H1 (cell line): ENCODE measurements around the gene SNX25. TPM values are rescaled to one million over a fixed set of nuclear protein-coding genes. Genes with fewer than 3 reads are reported as not detected.

Experiments used
- CTCF ChIA-PET: fragments of 300-600 bp; sonication (Branson Sonifier 250); formaldehyde crosslinking; loops from one replicate; lab custom pipeline; 2021; ENCODE audit not compliant: partially characterized antibody; lab: Charles Lee
- POLR2A ChIA-PET: fragments of 300-600 bp; sonication (Branson Sonifier 250); formaldehyde crosslinking; loops from one replicate; lab custom pipeline; 2021; ENCODE audit warnings: inconsistent platforms; ENCODE audit not compliant: partially characterized antibody; lab: Charles Lee
- DNase-seq, 2 experiments: peaks; one replicate each; pipeline versions ENCODE4 v3.0.0 to v3.0.0-alpha.2; 2010 to 2022; ENCODE audit warnings: low spot score in 2 of 2, low read depth in 1 of 2, mixed read lengths in 1 of 2
- FAIRE-seq: peaks from 2 replicates; lab custom pipeline; 2011; peaks lifted over from hg19 to GRCh38; lab: Jason Lieb, UNC
- H2AFZ ChIP-seq: 2 replicates; pipeline ENCODE4 v1.8.1; 2012; ENCODE audit warnings: low read length, inconsistent platforms
- H2AK5ac ChIP-seq: 2 replicates; pipeline ENCODE4 v1.6.1; 2013; ENCODE audit warnings: low read depth, low read length
- H2BK120ac ChIP-seq: replicated peaks from 2 replicates; pipeline ENCODE3; 2013; ENCODE audit warnings: low read depth, low read length, inconsistent platforms
- H2BK12ac ChIP-seq: 2 replicates; pipeline ENCODE4 v1.6.1; 2013; ENCODE audit warnings: low read depth, low read length
- H2BK15ac ChIP-seq: 2 replicates; pipeline ENCODE4 v1.6.1; 2013; ENCODE audit warnings: low read length
- H2BK20ac ChIP-seq: 2 replicates; pipeline ENCODE4 v1.6.1; 2013; ENCODE audit warnings: low read length
- H2BK5ac ChIP-seq: 2 replicates; pipeline ENCODE4 v1.6.1; 2013; ENCODE audit warnings: low read depth, low read length
- H3K14ac ChIP-seq: 2 replicates; pipeline ENCODE4 v1.6.1; 2013; ENCODE audit warnings: inconsistent platforms; ENCODE audit not compliant: insufficient read length
- H3K18ac ChIP-seq: 2 replicates; pipeline ENCODE4 v1.6.1; 2013; ENCODE audit warnings: low read length; ENCODE audit errors: extremely low read depth
- H3K23ac ChIP-seq: 2 replicates; pipeline ENCODE4 v1.6.1; 2013; ENCODE audit warnings: inconsistent platforms; ENCODE audit not compliant: insufficient read length
- H3K23me2 ChIP-seq: 2 replicates; pipeline ENCODE4 v1.6.1; 2013; ENCODE audit warnings: low read depth, low read length
- H3K27ac ChIP-seq: 2 replicates; pipeline ENCODE4 v1.6.1; 2011; ENCODE audit warnings: low read depth, low read length, inconsistent platforms
- H3K27me3 ChIP-seq, 4 experiments: replicated peaks in 1 of 4; 1 replicate in 1 of 4; 2 replicates in 3 of 4; pipeline versions ENCODE4 v1.6.1 to v1.8.1; 2011 to 2013; ENCODE audit warnings: low read length in 3 of 4, mild to moderate bottlenecking in 3 of 4, inconsistent platforms in 2 of 4, mixed read lengths in 2 of 4, moderate library complexity in 1 of 4; ENCODE audit not compliant: control insufficient read depth in 3 of 4, insufficient read depth in 3 of 4; ENCODE audit errors: extremely low read depth in 1 of 4
- H3K36me3 ChIP-seq, 4 experiments: 2 replicates each; pipeline versions ENCODE4 v1.6.1 to v1.8.1; 2011 to 2013; ENCODE audit warnings: mild to moderate bottlenecking in 4 of 4, low read length in 3 of 4, moderate library complexity in 2 of 4, control low read depth in 1 of 4, inconsistent platforms in 1 of 4; ENCODE audit not compliant: insufficient read depth in 4 of 4, control insufficient read depth in 2 of 4
- H3K4ac ChIP-seq: replicated peaks from 2 replicates; pipeline ENCODE3; 2013; ENCODE audit warnings: low read length, low read depth, mixed read lengths, inconsistent platforms; ENCODE audit not compliant: insufficient read length
- H3K4me1 ChIP-seq, 4 experiments: replicated peaks in 1 of 4; 1 replicate in 1 of 4; 2 replicates in 3 of 4; pipeline versions ENCODE4 v1.6.1 to v1.8.1; 2011 to 2013; ENCODE audit warnings: low read length in 3 of 4, inconsistent platforms in 2 of 4, mixed read lengths in 1 of 4; ENCODE audit not compliant: insufficient read depth in 4 of 4, control insufficient read depth in 3 of 4
- H3K4me2 ChIP-seq, 2 experiments: 2 replicates each; pipeline versions ENCODE4 v1.6.1 to v1.8.1; 2011 to 2013; ENCODE audit warnings: low read depth in 2 of 2, low read length in 2 of 2, control low read depth in 1 of 2, inconsistent platforms in 1 of 2, mild to moderate bottlenecking in 1 of 2; ENCODE audit not compliant: insufficient read depth in 1 of 2
- H3K4me3 ChIP-seq, 4 experiments: fragments of 200-600, 300-600 bp in 1 of 4; sonication (generic), shearing (Covaris generic), sonication (Bioruptor Twin) in 1 of 4; 2 replicates each; pipeline versions ENCODE4 v1.5.1 to v1.8.1; 2011 to 2016; ENCODE audit warnings: low read length in 4 of 4, low read depth in 3 of 4, control low read depth in 2 of 4, inconsistent platforms in 2 of 4, mild to moderate bottlenecking in 2 of 4, mixed read lengths in 1 of 4, moderate library complexity in 1 of 4; ENCODE audit not compliant: insufficient read depth in 2 of 4; ENCODE audit errors: extremely low read depth in 1 of 4
- H3K56ac ChIP-seq: replicated peaks from 2 replicates; pipeline ENCODE3; 2013; ENCODE audit warnings: low read depth, mild to moderate bottlenecking, mixed read lengths, low read length, inconsistent platforms; ENCODE audit not compliant: insufficient read length
- H3K79me1 ChIP-seq: 2 replicates; pipeline ENCODE4 v1.6.1; 2013; ENCODE audit warnings: low read depth, low read length, control low read depth
- H3K79me2 ChIP-seq, 2 experiments: 2 replicates each; pipeline versions ENCODE4 v1.6.1 to v1.8.1; 2012 to 2013; ENCODE audit warnings: low read length in 2 of 2, mild to moderate bottlenecking in 2 of 2, inconsistent platforms in 1 of 2; ENCODE audit not compliant: insufficient read depth in 2 of 2, control insufficient read depth in 1 of 2
- H3K9ac ChIP-seq, 4 experiments: replicated peaks in 1 of 4; 1 replicate in 1 of 4; 2 replicates in 3 of 4; pipeline versions ENCODE4 v1.6.1 to v1.8.1; 2011 to 2013; ENCODE audit warnings: low read depth in 3 of 4, low read length in 3 of 4, control low read depth in 2 of 4, mild to moderate bottlenecking in 2 of 4, moderate library complexity in 2 of 4, inconsistent platforms in 1 of 4; ENCODE audit errors: extremely low read depth in 1 of 4
- H3K9me3 ChIP-seq, 2 experiments: 2 replicates each; pipeline versions ENCODE4 v1.6.1 to v1.8.1; 2012 to 2013; ENCODE audit warnings: mild to moderate bottlenecking in 2 of 2, moderate library complexity in 2 of 2, control low read depth in 1 of 2, inconsistent platforms in 1 of 2, low read depth in 1 of 2, low read length in 1 of 2, mixed read lengths in 1 of 2; ENCODE audit not compliant: insufficient read depth in 2 of 2
- H4K20me1 ChIP-seq, 2 experiments: replicated peaks in 1 of 2; 2 replicates each; pipeline versions ENCODE3 to v1.8.1; 2011 to 2013; ENCODE audit warnings: inconsistent platforms in 2 of 2, low read length in 2 of 2, mild to moderate bottlenecking in 1 of 2; ENCODE audit not compliant: insufficient read depth in 2 of 2, control insufficient read depth in 1 of 2
- H4K5ac ChIP-seq: 2 replicates; pipeline ENCODE4 v1.6.1; 2013; ENCODE audit warnings: low read length, low read depth, mixed read lengths, inconsistent platforms; ENCODE audit not compliant: insufficient read length
- H4K8ac ChIP-seq: 2 replicates; pipeline ENCODE4 v1.8.0; 2013; ENCODE audit warnings: mild to moderate bottlenecking, moderate library complexity, low read length, inconsistent platforms; ENCODE audit not compliant: insufficient read depth; ENCODE audit errors: extremely low read depth
- H4K91ac ChIP-seq: replicated peaks from 2 replicates; pipeline ENCODE3; 2013; ENCODE audit warnings: low read length, mixed read lengths, inconsistent platforms; ENCODE audit not compliant: insufficient read length
- ASH2L ChIP-seq: fragments of 200-600, 300-600 bp; sonication (generic); IDR thresholded peaks from one replicate; pipeline ENCODE4 v1.7.1; 2017; ENCODE audit warnings: low read length
- CHD2 ChIP-seq: IDR thresholded peaks from 2 replicates; pipeline ENCODE4 v1.6.1; 2012; ENCODE audit warnings: low read length, improper control_type of control experiment
- E2F6 ChIP-seq: IDR thresholded peaks from 2 replicates; pipeline ENCODE4 v1.6.1; 2012; ENCODE audit warnings: inconsistent platforms
- EGR1 ChIP-seq: IDR thresholded peaks from 2 replicates; pipeline ENCODE4 v1.6.1; 2011; ENCODE audit warnings: low read depth, low read length, borderline replicate concordance
- EP300 ChIP-seq, 2 experiments: IDR thresholded peaks; 1 replicate in 1 of 2; 2 replicates in 1 of 2; pipeline ENCODE4 v1.6.1; 2011 to 2012; ENCODE audit warnings: low read depth in 2 of 2, low read length in 2 of 2, mild to moderate bottlenecking in 2 of 2, borderline replicate concordance in 1 of 2, inconsistent platforms in 1 of 2, moderate library complexity in 1 of 2
- EZH2 ChIP-seq: fragments of 200-600 bp; sonication (generic); IDR thresholded peaks from 2 replicates; pipeline ENCODE4 v1.7.1; 2012; ENCODE audit warnings: low read depth, mild to moderate bottlenecking, moderate library complexity, low read length, inconsistent platforms; ENCODE audit not compliant: severe bottlenecking
- NRF1 ChIP-seq: IDR thresholded peaks from 2 replicates; pipeline ENCODE4 v1.6.1; 2011; ENCODE audit warnings: mild to moderate bottlenecking, low read depth, low read length, improper control_type of control experiment
- POU5F1 ChIP-seq: IDR thresholded peaks from 2 replicates; pipeline ENCODE4 v1.6.1; 2011; ENCODE audit warnings: low read depth, mild to moderate bottlenecking, low read length, moderate library complexity
- RAD21 ChIP-seq, 2 experiments: IDR thresholded peaks in 1 of 2; conservative IDR thresholded peaks in 1 of 2; 2 replicates each; pipeline ENCODE4 v1.6.1; 2011; ENCODE audit warnings: low read depth in 2 of 2, low read length in 2 of 2, improper control_type of control experiment in 1 of 2, inconsistent platforms in 1 of 2, mild to moderate bottlenecking in 1 of 2, moderate library complexity in 1 of 2
- RXRA ChIP-seq: IDR thresholded peaks from 2 replicates; pipeline ENCODE4 v1.6.1; 2011; ENCODE audit warnings: low read depth, mild to moderate bottlenecking, low read length, moderate library complexity; ENCODE audit not compliant: insufficient read depth
- SAP30 ChIP-seq: fragments of 300-600 bp; sonication (generic); IDR thresholded peaks from 2 replicates; pipeline ENCODE4 v1.7.1; 2012; ENCODE audit warnings: low read length, moderate library complexity, mild to moderate bottlenecking, inconsistent platforms; ENCODE audit not compliant: insufficient read depth, insufficient replicate concordance
- SP1 ChIP-seq: IDR thresholded peaks from 2 replicates; pipeline ENCODE4 v1.6.1; 2011; ENCODE audit warnings: low read depth, low read length
- SRF ChIP-seq: IDR thresholded peaks from 2 replicates; pipeline ENCODE4 v1.6.1; 2011; ENCODE audit warnings: mild to moderate bottlenecking, low read depth, low read length, moderate library complexity
- TBP ChIP-seq: IDR thresholded peaks from 2 replicates; pipeline ENCODE4 v1.6.1; 2011; ENCODE audit warnings: low read depth, low read length, improper control_type of control experiment
- WGBS, 2 experiments: shearing (Covaris generic) in 1 of 2; methylation state at CpG; one replicate each; pipeline versions ENCODE4 v1.1.6 to v1.1.7; 2013 to 2015; ENCODE audit warnings: low lambda C conversion rate in 2 of 2, mixed read lengths in 2 of 2, inconsistent platforms in 1 of 2, low coverage in 1 of 2, missing lambda C conversion rate in 1 of 2; ENCODE audit not compliant: insufficient replicate concordance in 2 of 2, insufficient coverage in 1 of 2, insufficient read length in 1 of 2; ENCODE audit errors: extremely low coverage in 1 of 2, missing lambda C conversion rate in 1 of 2; 5-methylcytosine and 5-hydroxymethylcytosine counted together
- polyA plus RNA-seq, 7 experiments: library from polyadenylated mRNA; depleted of rRNA in 3 of 7; stranded (reverse) in 5 of 7; unstranded in 2 of 7; fragments of >200 nt in 5 of 7; fragments of 200-250 nt in 2 of 7; gene quantifications; 1 replicate in 5 of 7; 2 replicates in 1 of 7; 4 replicates in 1 of 7; pipeline versions ENCODE4 v1.2.1 to v1.2.3, GENCODE V29; 2011 to 2013; ENCODE audit warnings: missing spikeins in 2 of 7, mixed read lengths in 2 of 7
- total RNA-seq: library from RNA; stranded (reverse); fragmentation: NEBNext Ultra II Directional; extraction: Animal tissue kit (Norgen Biotek cat#: 25700); gene quantifications from 2 replicates; pipeline ENCODE4 v1.2.1, GENCODE V29; 2021

The SNX25 gene
- total and polyA plus RNA-seq, 2 of the 8 experiments (the other 6 are each of a cell fraction or from before 2014, with no cell fraction given): 5.4 to 19.9 TPM

GRCh38 chr4:185244763-185245162, 35.4 kb downstream of the SNX25 start:
- no peak overlapping the region for H4K5ac ChIP-seq
- no peak overlapping the region for H3K4ac ChIP-seq
- no peak overlapping the region for H2BK15ac ChIP-seq
- H3K79me1 ChIP-seq: no peaks in the 10 kb centered on the region; the same call in 1 of the 2 replicates
- no peaks in the 10 kb centered on the region for H4K20me1 ChIP-seq
- no peak overlapping the region for H2AK5ac ChIP-seq
- FAIRE-seq: peak; percentile 39
- 75% methylated on average over 4 of the region's 4 CpGs; no CpG with 5 or more reads in 1 of the 2 experiments for WGBS, 2 experiments
- H3K56ac ChIP-seq: no peak overlapping the region
- H3K9me3 ChIP-seq: peaks cover 2 to 11% of the 10 kb centered on the region in 2 experiments; a peak in 2 of 4 replicates
- no peaks in the 10 kb centered on the region for H3K27me3 ChIP-seq
- H2BK120ac ChIP-seq: no peak overlapping the region
- H2AFZ ChIP-seq: no peak overlapping the region
- H3K23ac ChIP-seq: no peak overlapping the region
- H3K4me3 ChIP-seq: no peak overlapping the region
- H3K4me1 ChIP-seq: no peaks in the 10 kb centered on the region
- no peak overlapping the region for H2BK5ac ChIP-seq
- peaks cover 0 to 3% (median 0%) of the 10 kb centered on the region in 4 experiments; a peak in 1 of 8 replicates for H3K36me3 ChIP-seq
- no peaks in the 10 kb centered on the region for H3K79me2 ChIP-seq
- ChIA-PET CTCF (no interaction called here), POLR2A (interaction anchor here (0.6 kb wide), 1 partner anchor 106 kb away, joined by 3 read pairs; no protein-coding TSS in a partner anchor)
- H4K91ac ChIP-seq: no peak overlapping the region
- H3K18ac ChIP-seq: no peak overlapping the region
- no peak overlapping the region for H3K9ac ChIP-seq
- no peak overlapping the region for H3K27ac ChIP-seq
- no peak overlapping the region for H2BK20ac ChIP-seq
- H3K23me2 ChIP-seq: no peaks in the 10 kb centered on the region
- DNase-seq: no peak
- H3K4me2 ChIP-seq: no peak overlapping the region
- H3K14ac ChIP-seq: no peak overlapping the region
- no peak overlapping the region for H4K8ac ChIP-seq
- no peak overlapping the region for H2BK12ac ChIP-seq
- TF ChIP-seq SP1: no peak
- TF ChIP-seq EZH2: no peak
- TF ChIP-seq CHD2: no peak
- TF ChIP-seq SAP30: no peak
- no peak for TF ChIP-seq SRF
- TF ChIP-seq NRF1: no peak
- TF ChIP-seq ASH2L: no peak
- TF ChIP-seq RXRA: no peak
- TF ChIP-seq E2F6: no peak
- no peak for TF ChIP-seq RAD21 (IDR thresholded peaks at IDR 0.05 in 1 of 2, conservative IDR thresholded peaks at IDR 0.05 in 1 of 2; ENCODE audit: low read depth in 2 of 2, low read length in 2 of 2)
- no peak for TF ChIP-seq EGR1
- TF ChIP-seq TBP: no peak
- no peak for TF ChIP-seq EP300 (IDR thresholded peaks at IDR 0.05; ENCODE audit: borderline replicate concordance in 1 of 2, low read depth in 2 of 2, low read length in 2 of 2)
- no peak for TF ChIP-seq POU5F1
